Hepatocyte (in vitro differentiated cells): Measurements from ENCODE around the gene RGS3.

Source experiments
- EZH2 ChIP-seq: fragments of 200-600 bp; sonication (generic); IDR thresholded peaks from 2 replicates; pipeline ENCODE4 v1.6.1; 2016; ENCODE audit warnings: antibody characterized with exemption, mild to moderate bottlenecking, borderline replicate concordance
- TF ChIP-seq, protein P1 (sequence below): fragments of 200-600 bp; sonication (generic); IDR thresholded peaks from 2 replicates; pipeline ENCODE4 v1.5.1; 2016; ENCODE audit warnings: antibody characterized with exemption, mild to moderate bottlenecking; ENCODE audit not compliant: poor library complexity

DNA sequence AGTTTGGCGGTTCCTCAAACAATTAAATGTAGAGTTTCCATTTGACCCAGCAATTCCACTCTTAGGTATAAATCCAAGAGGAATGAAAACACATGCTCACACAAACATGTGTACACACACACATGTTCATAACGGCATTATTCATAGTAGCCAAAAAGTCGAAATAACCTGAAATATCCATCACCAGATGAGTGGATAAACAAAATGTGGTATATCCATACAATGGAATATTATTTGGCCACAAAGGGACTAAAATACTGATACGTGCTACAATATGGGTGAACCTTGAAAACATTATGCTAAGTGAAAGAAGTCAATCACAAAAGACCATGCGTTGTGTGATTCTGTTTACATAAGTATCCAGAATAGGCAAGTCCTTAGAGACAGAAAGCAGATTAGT, 8.7 kb downstream of the RGS3 start:
- TF ChIP-seq, protein P1, sequence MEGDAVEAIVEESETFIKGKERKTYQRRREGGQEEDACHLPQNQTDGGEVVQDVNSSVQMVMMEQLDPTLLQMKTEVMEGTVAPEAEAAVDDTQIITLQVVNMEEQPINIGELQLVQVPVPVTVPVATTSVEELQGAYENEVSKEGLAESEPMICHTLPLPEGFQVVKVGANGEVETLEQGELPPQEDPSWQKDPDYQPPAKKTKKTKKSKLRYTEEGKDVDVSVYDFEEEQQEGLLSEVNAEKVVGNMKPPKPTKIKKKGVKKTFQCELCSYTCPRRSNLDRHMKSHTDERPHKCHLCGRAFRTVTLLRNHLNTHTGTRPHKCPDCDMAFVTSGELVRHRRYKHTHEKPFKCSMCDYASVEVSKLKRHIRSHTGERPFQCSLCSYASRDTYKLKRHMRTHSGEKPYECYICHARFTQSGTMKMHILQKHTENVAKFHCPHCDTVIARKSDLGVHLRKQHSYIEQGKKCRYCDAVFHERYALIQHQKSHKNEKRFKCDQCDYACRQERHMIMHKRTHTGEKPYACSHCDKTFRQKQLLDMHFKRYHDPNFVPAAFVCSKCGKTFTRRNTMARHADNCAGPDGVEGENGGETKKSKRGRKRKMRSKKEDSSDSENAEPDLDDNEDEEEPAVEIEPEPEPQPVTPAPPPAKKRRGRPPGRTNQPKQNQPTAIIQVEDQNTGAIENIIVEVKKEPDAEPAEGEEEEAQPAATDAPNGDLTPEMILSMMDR: no peak
- no peak for TF ChIP-seq EZH2
